Putamen (tissue), 1 donor: ENCODE measurements around the gene CABP2.
"Not testable (repeated sequence)": the region's sequence is repeated elsewhere in the genome, so short reads cannot be mapped to it uniquely, and the experiment has no call there.

Source experiments
- DNase-seq: peaks from one replicate; pipeline ENCODE4 v3.0.0-alpha.2; 2016; ENCODE audit warnings: low spot score

Gene CABP2

DNA sequence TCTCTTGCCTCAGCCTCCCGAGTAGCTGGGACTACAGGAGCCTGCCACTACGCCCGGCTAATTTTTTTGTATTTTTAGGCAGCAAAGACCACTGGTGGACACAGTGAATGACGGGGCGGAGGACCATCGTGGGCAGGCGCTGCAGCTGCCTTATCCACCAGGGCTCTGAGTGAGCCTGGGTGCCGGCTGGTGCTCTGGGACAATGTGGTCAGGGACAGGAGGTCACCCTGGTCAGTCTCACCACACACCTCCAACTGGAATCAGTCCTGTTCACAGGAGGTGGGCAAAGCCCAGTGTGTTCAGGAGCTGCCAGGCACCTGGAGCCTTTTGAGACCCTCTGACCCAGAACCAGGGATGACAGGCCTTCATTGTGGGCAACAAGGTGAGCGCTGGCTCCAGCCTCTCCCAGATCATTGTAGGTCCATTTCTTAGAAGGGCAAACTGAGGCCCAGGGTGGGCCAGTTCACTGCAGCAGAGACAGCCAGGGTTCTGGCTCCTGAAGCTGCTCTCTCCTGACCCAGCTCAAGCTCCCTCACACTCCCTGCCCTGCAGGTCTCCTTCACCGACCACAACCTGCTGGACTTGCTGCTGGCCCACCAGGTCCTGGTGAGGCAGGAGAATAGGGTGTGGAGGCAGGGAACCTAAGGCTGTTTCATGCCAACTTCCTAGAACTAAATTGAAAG lies 15.7 kb upstream of the CABP2 start:
- no peak for DNase-seq

DNA sequence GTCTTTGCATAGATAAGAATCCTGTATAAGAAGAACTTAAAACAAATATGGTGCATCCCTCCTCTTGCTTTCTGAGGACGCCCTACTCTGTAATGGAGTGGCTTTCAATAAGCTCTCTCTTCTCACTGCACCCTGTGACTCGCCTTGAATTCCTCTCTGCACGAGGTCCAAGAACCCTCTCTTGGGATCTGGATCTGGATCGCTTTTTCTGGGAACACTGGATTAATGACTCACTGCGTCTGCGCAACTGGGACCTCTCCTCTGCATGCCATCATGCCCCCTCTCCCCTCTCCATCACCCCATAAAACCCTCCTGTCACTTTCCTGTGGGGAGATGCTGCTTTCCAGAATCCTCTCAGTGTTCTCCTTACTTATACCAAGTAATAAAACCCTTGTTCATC lies 15.1 kb upstream of the CABP2 start:
- DNase-seq = no peak

DNA sequence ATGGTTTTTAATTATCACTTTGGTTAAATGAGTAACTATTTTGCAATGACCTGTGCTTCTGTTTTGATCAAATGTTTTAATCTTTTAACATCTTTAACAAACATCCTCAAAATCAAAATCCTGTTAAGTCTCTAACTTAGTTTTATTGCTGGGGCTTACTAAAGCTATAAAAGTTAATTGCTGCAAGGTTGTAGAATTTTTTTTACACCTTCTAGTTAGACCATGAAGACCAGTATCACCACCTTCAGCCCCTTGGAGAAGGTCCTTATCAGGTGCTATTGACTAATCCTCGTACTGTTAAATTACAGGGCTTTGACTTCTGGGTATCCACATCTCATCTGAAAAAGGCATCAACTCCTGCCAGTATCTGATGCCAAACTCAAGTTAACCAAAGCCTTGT lies 12.3 kb upstream of the CABP2 start:
- DNase-seq = no peak

DNA sequence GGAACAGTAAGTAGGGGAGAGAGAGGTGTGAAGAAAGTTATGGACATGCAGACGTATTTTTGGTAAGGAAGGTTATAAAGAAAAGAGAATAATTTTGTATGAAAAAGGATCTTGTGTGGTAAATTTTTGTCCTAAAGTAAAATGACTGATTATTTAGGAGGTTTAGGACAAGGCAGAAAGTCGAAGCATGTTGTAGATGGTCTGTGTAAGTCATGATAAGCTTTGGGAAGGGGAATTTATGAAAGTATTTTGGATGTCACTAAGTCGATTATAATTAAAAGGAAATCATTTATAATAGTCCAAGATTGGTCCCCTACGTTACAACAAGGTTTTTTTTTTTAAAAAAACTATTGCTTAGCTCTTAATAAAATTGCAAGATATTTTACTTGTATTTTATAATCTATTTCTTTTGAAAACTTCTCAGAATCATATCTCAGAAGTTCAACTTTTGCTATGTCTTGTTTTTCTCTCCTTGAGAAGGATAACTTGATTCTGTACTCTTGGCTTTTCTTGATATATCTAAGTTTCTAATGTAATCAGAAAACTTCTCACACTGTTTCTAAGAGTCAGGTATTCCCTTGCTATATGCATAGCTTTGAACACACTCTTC lies 10.9 kb upstream of the CABP2 start:
- DNase-seq = no peak

DNA sequence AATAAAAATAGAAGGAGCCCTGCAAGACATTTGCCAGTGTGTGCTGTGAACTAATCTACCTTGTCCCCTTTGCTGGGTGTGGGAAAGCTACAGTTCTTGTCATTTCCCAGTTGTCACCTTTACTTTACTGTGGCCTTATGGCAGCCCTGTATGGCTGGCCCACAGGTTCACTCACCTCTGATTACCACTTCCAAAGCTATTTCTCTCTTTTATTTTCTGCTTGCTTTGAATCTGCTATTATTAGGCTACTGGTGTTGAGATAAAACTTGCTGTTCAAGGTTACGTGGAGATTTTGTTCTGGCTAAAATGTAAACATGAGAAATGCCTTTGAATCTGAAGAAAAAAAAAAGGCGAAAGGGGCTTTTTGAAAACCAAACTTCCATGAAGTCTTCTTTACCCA lies 9.6 kb upstream of the CABP2 start:
- DNase-seq = no peak

DNA sequence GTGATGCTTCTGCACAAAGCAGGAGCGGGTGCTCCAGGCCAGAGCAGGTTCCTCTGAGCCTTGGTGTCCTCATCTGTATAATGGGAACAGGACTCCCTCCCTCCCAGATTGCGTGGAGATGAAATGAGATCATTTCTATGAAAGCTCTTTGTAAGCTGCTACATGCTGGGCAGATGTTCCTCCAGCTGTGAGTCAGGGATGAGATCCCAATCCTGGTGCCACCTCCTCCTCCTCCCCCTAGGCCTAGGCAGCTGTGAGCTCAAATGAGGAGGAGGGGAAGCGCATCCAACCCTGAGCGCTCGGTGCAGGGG lies 7.0 kb upstream of the CABP2 start:
- DNase-seq = no peak

DNA sequence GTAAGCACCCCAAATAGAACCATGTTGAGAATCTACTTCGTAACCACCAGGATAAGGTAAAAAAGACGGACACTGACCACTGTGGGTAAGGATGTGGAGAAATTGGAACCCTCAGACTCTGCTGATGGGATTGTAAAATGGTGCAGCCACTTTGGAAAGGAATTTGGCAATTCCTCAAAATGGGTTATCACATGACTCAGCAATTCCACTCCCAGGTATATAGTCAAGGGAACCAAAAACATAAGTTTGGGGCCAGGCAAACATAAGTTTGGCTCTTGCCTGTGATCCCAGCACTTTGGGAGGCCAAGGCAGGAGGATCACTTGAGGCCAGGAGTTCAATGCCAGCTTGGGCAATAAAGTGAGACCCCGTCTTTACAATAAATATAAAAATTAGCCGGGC lies 5.1 kb upstream of the CABP2 start:
- DNase-seq = no peak

DNA sequence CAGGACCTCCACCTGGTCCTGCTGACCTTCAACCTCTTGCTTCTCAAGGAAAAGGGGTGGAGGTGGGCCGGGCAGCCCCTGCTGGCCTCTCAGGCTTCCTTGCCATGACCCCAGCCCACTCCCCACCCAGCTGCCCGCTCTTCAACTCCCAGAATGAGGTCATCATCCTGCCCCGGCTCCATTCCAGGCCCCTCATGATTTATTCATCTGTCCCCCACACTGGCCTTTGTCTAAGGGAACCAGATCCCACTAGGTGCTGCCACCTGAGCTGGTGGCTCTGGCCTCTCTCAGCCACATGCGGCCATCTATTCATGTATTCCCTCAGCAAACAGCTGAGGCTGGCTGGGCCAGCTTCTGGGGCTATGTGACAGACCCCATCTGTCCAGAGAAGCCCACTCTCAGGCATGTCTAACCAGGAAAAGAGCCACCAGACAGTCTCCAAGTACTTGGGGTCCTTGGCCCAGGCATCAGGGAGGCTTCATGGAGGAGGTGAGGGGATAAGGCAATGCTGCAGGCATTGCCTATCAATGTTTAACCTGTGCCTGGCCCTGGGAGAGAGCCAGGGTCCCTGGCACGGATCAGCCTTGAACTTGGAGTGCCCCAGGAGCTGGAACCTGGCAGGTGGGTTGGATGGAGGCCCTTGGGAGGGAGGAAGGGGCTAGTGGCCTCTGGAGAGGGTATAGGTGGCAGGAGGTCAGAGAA lies 2.2 kb upstream of the CABP2 start:
- no peak for DNase-seq

DNA sequence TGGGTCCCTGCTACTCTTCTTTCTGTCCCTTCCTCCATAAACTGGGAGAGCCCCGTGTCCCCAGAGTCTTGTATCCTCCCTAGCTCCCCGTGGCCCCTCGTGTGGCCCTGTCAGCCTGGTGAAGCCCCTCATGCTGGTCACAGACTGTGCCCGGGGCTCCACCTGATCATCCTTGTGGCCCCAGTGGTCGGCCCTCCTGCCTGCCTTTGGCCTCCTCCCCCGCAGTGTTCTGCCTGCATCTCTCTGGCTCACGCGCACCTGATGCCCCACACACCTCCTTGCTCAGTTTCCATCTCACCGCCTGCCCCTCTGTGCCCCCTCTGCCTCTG lies 1.2 kb upstream of the CABP2 start:
- no peak for DNase-seq

DNA sequence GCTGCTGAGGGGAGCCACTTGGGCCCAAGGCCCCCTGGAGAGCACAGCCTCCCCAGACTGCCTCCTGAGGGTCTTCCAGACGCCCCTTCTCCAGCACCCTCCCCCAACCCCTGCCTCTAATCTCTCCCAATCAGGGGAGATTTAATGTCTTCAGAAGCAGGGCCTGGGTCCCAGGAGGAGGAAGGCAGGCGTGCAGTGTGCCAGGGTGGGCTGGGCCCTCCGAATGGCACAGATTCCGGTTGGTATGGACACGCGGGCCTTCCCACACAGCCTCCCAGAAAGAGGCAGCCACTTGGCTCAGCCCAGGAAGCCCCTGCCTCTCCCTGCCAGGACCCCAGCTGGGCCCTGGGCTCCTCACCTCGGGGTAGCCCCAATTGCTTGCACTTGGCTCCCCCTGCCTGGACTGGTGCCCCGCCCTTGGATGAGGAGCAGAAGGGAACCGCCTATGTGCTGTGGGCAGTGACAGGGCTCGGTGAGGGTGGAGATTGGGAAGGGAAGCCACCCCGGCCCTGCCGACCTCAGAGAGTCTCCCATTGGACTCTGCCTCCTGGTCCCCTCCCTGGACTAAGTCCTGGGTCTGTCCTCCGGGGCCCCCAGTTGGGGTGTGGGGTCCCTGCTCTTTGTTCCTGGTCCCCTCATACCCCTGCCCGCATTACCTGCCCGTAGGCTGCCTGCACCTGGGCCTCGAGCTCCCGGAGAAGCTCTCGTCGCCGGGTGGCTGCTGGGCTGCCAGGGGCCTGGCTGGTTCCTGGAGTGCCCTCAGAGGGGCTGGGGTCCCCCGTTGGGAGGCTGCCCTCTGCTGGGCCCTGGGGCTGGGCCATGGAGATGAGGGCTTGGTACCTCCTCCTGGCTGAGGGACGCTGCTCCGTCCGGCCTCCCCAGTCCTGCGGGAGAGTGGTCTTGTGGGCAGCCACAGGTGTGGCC lies 572 bp upstream of the CABP2 start:
- no peak for DNase-seq

DNA sequence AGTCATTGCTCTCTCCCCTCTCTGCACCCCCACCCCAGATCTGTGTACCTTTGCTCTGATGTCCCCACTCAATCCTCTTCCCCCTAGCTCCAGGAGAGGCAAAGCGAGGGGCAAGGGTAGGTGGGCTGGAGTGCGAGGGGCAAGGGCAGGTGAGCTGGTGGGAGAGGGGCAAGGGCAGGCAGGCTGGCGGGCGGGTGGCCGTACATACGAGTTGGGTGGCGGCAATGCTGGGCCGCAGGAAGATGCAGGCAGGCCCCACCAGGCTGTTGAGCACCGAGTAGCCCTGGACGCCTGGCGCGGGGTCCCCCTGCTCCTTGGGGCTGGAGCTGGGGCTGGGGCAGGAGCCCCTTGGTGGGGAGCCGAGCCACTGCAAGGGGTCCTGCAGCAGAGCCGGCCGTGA lies 908 bp downstream of the CABP2 start:
- DNase-seq = no peak

DNA sequence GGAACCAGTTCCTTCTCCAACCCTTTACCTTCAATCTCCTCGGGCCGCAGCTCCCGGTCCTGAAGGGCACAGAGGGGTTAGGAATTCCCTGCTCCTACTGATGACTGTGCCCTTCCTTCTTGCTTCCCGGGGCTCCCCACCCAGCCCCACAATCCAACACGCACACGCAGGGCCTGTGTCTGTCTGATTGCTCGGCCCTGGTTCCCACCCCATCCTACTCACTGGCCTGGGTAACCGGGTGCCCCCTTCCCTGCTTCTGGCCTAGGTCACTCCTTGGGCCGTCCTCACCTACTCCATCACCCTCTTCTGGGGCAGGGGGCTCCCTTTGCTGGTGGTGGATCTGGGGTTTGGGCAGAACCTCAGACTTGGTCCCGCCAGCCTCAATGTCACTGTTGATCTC lies 1.3 kb downstream of the CABP2 start:
- no peak for DNase-seq

DNA sequence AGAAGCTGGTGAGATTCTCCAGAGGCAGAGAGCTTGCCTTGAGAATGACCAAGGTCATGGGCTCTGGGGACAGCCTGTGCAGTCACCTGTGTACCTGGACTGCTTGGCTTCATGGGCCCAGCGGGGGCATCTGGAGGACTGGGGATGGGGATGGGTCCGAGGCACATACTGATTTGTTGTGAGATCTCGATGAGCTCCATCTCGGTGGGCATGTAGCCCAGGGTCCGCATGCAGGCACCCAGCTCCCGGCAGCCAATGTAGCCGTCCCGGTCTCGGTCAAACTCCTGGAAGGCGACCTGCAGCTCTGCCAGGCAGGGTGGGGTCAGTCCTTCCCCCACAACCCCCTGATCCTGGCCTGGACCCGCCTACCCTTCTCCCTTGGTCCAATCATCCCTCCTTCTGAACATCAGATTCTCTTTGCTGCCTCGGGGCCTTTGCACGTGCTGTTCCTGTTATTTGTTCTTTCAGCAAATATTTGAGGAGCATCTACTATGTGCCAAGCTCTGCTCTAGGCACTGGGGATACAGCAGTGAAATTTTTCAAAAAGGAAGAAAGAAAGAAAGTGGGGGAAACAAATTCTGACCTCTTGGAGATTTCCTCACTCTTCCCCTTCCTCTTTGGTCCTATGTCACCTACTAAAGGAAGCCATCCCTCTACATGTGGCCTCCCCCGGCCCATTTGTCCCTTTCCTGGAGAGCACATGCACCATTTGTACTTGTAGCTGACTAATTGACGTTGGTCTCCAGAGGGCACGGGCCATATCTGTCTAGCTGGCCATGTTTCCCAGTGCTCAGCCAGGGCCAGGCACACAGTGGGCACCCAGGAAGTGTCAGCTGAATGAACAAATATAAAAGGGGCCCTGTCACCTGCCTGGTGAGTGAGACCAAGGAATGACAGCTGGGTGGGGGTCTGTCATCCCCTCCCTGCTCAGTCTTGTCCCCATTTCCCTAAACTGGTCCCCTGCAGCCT lies 2.1 kb downstream of the CABP2 start:
- no peak for DNase-seq

DNA sequence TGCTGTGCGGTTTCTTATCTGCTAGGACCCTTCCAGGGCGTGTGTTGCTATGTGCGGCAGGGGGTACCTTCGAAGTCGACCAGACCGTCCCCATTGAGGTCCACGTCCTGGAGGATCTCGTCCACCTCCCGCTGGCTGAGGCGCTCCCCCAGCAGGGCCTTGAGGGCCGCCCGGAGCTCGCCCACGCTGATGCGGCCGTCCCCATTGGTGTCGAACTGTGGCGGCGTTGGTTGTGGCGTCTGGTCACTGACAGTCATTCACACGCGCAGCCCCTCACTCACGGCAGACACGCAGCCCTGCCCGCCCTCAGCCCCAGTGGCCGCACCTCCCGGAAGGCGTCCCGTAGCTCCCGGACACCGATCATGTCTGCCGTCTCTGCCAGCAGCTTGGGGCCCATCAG lies 3.5 kb downstream of the CABP2 start:
- no peak for DNase-seq

DNA sequence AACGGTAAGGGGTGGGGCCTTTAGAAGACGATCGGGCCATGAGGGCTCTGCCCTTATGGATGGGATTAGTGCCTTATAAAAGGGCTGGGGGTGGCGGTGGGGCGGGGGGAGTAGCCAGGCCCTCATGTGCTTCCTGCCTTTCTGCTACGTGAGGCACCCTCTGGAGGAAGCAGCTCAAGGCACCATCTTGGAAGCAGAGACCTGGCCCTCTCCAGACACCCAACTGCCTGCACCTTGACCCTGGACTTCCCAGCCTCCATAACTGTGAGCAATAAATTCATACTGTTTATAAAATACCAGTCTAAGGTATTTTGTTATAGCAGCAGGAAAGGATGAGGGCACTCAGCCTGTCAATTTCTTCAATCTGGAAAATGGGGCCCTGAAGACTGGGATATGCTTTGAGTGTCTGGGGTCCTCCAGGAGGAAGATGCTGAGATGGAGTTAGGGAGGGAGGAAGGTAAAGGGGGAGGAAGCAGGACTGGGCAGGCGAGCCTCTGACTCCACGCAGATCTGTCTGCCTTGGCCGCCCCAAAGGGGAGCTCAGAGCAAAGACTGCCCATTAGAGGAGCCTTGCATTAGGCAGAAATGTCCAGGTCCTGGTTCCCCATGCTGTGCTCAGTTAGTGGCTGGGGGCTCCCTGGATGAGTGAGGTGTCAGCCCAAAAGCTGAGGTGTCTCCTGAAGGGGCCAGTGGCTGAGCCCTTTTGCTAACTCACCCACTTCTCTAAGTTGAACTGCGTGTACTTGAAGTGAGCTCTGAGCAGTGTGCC lies 5.3 kb downstream of the CABP2 start:
- DNase-seq = no peak

DNA sequence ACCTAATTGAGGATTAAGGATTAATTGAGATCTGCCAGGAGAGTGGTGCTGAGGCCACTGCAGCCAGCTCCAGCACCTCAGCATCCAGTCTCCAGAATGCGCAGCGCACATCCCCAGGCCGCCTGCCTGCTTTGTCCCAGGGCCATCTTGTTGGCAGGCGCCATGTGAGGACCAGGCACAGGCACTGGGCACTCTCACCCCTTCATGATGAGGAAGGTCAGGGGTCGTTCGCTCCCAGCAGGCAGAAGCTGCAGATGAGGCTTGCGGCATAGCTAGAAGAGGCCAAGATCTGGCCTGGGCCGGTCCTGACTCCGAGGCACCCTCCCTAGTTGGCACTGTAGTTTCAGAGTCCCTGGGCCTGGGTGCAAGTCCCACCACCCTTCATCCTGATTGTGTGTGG lies 6.4 kb downstream of the CABP2 start:
- DNase-seq = no peak

DNA sequence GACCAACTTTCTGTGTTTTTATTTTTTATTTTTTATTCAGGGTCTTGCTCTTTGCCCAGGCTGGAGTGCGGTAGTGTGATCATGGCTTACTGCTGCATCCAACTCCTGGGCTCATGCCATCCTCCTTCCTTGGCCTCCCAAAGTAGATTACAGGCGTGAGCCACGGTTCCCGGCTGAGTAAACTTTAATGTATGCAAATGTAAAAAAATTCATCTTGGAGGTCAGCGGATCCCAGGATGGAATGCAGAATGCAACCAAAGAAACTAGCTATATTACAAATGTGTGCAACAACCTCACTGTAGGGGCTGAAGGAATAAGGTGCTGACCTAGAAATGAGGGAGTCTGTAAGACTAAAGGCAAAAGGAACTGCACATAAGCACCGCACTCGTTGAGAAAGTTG lies 9.1 kb downstream of the CABP2 start:
- no peak for DNase-seq

DNA sequence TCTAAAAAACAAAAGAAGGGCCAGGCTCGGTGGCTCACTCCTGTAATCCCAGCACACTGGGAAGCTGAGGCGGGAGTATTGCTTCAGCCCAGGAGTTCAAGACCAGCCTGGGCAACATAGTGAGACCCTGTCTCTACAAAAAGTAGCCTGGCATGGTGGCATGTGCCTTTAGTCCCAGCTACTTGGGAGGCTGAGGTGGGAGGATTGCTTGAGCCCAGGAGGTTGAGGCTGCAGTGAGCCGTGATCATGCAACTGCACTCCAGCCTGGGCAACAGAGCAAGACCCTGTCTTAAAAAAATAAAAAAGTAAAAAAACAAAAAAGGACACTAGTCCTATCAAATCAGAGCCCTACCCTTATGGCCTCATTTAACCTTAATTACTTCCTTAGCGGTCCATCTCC lies 11.7 kb downstream of the CABP2 start:
- DNase-seq = not testable (repeated sequence)

DNA sequence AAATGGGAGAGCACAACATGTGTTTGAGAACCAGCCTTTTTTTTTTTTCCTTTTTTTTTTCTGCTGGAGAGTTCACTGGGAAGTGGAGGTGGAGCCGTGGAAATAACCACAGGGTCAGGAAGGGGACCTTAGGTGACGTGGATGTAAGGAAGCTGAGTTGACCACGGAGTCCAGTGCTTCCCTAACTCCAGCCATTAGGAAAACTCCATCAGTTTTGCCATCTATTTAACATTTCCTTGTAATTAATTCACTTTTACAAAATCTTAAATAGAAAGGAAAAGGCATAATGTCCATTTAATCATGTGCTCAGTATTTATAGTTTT lies 13.3 kb downstream of the CABP2 start:
- DNase-seq = no peak

DNA sequence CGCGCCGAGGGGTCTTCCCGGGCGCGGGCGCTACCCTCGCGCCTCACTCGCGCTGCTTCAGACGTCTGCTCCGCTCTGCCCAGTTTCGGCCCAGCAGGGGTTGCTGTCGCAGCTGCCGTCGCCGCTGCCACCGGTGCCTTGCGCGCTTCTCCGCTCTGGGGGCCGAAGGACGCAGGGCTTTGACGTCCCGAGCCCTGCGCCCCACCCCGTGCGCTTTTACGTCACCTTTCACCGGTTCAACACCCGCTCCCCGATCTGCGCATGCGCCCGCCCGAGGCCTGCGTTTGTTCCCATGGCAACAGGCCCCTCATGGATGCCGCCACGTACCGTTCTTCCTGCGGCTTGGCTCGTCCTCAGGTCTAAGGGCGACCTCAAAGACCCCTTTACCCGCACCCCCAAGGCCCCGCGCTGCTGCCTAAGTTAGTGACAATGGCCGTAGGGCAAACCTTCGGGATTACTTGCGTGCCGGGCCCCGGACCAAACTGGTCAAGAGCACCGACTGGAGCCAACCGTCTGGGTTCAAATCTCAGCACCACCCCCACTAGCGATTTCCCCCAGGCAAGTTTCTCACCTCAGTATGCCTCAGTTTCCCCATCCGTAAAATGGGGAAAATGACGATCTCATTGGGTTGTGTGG lies 14.6 kb downstream of the CABP2 start:
- DNase-seq = peak; percentile 96
